Measurements from ENCODE around the gene P2RX1. TPM values are rescaled to one million over a fixed set of nuclear protein-coding genes. Genes with fewer than 3 reads are reported as not detected.
A peak's percentile ranks its signal among the peaks of the same experiment; 100 is the strongest.

The P2RX1 gene
- total and polyA plus RNA-seq, 2 donors (not counting 1 experiment from before 2014, with no cell fraction given): 25.7 to 84.7 TPM

GRCh38 chr17:3961564-3962047, 45.3 kb upstream of the P2RX1 start:
- intact Hi-C loops (cut with micrococcal nuclease): loop anchor here (1.0 to 5.0 kb wide), 6 partner anchors 43 to 986 kb away; partner anchors contain the start of genes CAMKK1, CYB5D2, PFN1 and ZZEF1
- DNase-seq (peak; percentile 91), ATAC-seq (ENCODE audit: low read depth) (peak; percentile 62)
- Histone ChIP-seq H3K27me3 (replicated peaks in 1 of 4; ENCODE audit: control extremely low read depth in 1 of 4, control insufficient read depth in 3 of 4, insufficient read depth in 4 of 4, low read length in 3 of 4) (no peaks in the 10 kb centered on the region), H3K9me3 (ENCODE audit: control extremely low read depth in 1 of 3, control insufficient read depth in 2 of 3, insufficient read depth in 1 of 3, low read length in 2 of 3) (no peaks in the 10 kb centered on the region), H3K4me1 (ENCODE audit: control insufficient read depth in 2 of 2, insufficient read depth in 2 of 2, low read length in 2 of 2) (peaks cover 63 to 85% of the 10 kb centered on the region in 2 donors), H2AFZ (ENCODE audit: insufficient read depth, low read depth, low read length, poor library complexity, severe bottlenecking) (no peak overlapping the region), H3K4me3 (ENCODE audit: control extremely low read depth in 1 of 5, extremely low read depth in 1 of 5, insufficient read depth in 1 of 5, low read depth in 2 of 5, low read length in 4 of 5) (peak overlapping the region; percentile 84 to 98 (median 92)), H4K20me1 (ENCODE audit: control insufficient read depth, insufficient read depth, low read length, poor library complexity, severe bottlenecking) (peaks cover 67% of the 10 kb centered on the region), H3K4me2 (replicated peaks; ENCODE audit: low read depth, low read length, poor library complexity, severe bottlenecking) (peak overlapping the region; percentile 95), H3K79me2 (ENCODE audit: control insufficient read depth, insufficient read depth, low read length) (peaks cover 70% of the 10 kb centered on the region), H3K9ac (ENCODE audit: low read length) (peak overlapping the region; percentile 94), H3K27ac (ENCODE audit: low read length in 2 of 2) (peak overlapping the region; percentile 78 to 81), H3K36me3 (replicated peaks in 1 of 2; ENCODE audit: control extremely low read depth in 1 of 2, control insufficient read depth in 1 of 2, extremely low read depth in 1 of 2, insufficient read depth in 2 of 2, low read length in 1 of 2) (peaks cover 0 to 49% of the 10 kb centered on the region in 2 experiments)
- WGBS (ENCODE audit: insufficient coverage): 0% methylated on average over 3 of the region's 5 CpGs
- peak overlapping the region; percentile 96 for H3K27ac Mint-ChIP-seq
- CTCF ChIA-PET: interaction anchor here (0.8 to 12.2 kb wide), 7 partner anchors 9 to 116 kb away, joined by 3 to 157 read pairs (median 4); partner anchors contain the start of genes NCBP3 and P2RX1
- no peaks in the 10 kb centered on the region for H3K27me3 Mint-ChIP-seq
- POLR2A ChIA-PET: interaction anchor here (0.6 to 4.7 kb wide), 12 partner anchors 10 to 174 kb away, joined by 3 to 64 read pairs (median 4); partner anchors contain the start of gene P2RX1
- peaks cover 71% of the 10 kb centered on the region for H3K4me1 Mint-ChIP-seq
- no peaks in the 10 kb centered on the region for H3K9me3 Mint-ChIP-seq (ENCODE audit: insufficient read depth)
- peak overlapping the region; percentile 98 for H3K4me3 Mint-ChIP-seq
- no peak for TF ChIP-seq EZH2 (IDR thresholded peaks at IDR 0.05; ENCODE audit: borderline replicate concordance, insufficient read depth, low read depth, low read length, poor library complexity, severe bottlenecking)
- no peak for TF ChIP-seq CTCF (IDR thresholded peaks at IDR 0.05)

GRCh38 chr17:3960764-3961163, 44.5 kb upstream of the P2RX1 start:
- 77% methylated on average over 13 of the region's 14 CpGs for WGBS (ENCODE audit: insufficient coverage)
- Histone ChIP-seq H4K20me1 (ENCODE audit: control insufficient read depth, insufficient read depth, low read length, poor library complexity, severe bottlenecking) (peaks cover 75% of the 10 kb centered on the region), H2AFZ (ENCODE audit: insufficient read depth, low read depth, low read length, poor library complexity, severe bottlenecking) (no peak overlapping the region), H3K4me3 (ENCODE audit: control extremely low read depth in 1 of 5, extremely low read depth in 1 of 5, insufficient read depth in 1 of 5, low read depth in 2 of 5, low read length in 4 of 5) (peak overlapping the region in 4 of 5 experiments; percentile 86 to 98 (median 92)), H3K27me3 (replicated peaks in 1 of 4; ENCODE audit: control extremely low read depth in 1 of 4, control insufficient read depth in 3 of 4, insufficient read depth in 4 of 4, low read length in 3 of 4) (no peaks in the 10 kb centered on the region), H3K4me1 (ENCODE audit: control insufficient read depth in 2 of 2, insufficient read depth in 2 of 2, low read length in 2 of 2) (peaks cover 60 to 84% of the 10 kb centered on the region in 2 donors), H3K36me3 (replicated peaks in 1 of 2; ENCODE audit: control extremely low read depth in 1 of 2, control insufficient read depth in 1 of 2, extremely low read depth in 1 of 2, insufficient read depth in 2 of 2, low read length in 1 of 2) (peaks cover 0 to 56% of the 10 kb centered on the region in 2 experiments), H3K4me2 (replicated peaks; ENCODE audit: low read depth, low read length, poor library complexity, severe bottlenecking) (peak overlapping the region; percentile 95), H3K9me3 (ENCODE audit: control extremely low read depth in 1 of 3, control insufficient read depth in 2 of 3, insufficient read depth in 1 of 3, low read length in 2 of 3) (no peaks in the 10 kb centered on the region), H3K79me2 (ENCODE audit: control insufficient read depth, insufficient read depth, low read length) (peaks cover 78% of the 10 kb centered on the region), H3K27ac (ENCODE audit: low read length in 2 of 2) (peak overlapping the region; percentile 23 to 81), H3K9ac (ENCODE audit: low read length) (peak overlapping the region; percentile 94)
- ATAC-seq (ENCODE audit: low read depth) (no peak), DNase-seq (no peak)
- intact Hi-C loops (cut with micrococcal nuclease): loop anchor here (1.0 to 5.0 kb wide), 6 partner anchors 44 to 987 kb away; partner anchors contain the start of genes CAMKK1, CYB5D2, PFN1 and ZZEF1
- Mint-ChIP-seq H3K4me3 (peak overlapping the region; percentile 98), H3K27me3 (no peaks in the 10 kb centered on the region), H3K4me1 (peaks cover 73% of the 10 kb centered on the region), H3K27ac (peak overlapping the region; percentile 96), H3K9me3 (ENCODE audit: insufficient read depth) (no peaks in the 10 kb centered on the region)
- CTCF ChIA-PET: interaction anchor here (0.8 to 12.2 kb wide), 6 partner anchors 10 to 115 kb away, joined by 3 to 157 read pairs (median 10); partner anchors contain the start of genes NCBP3 and P2RX1
- POLR2A ChIA-PET: interaction anchor here (0.5 to 4.7 kb wide), 9 partner anchors 12 to 721 kb away, joined by 3 to 64 read pairs (median 4); partner anchors contain the start of gene P2RX1
- TF ChIP-seq EZH2 (IDR thresholded peaks at IDR 0.05; ENCODE audit: borderline replicate concordance, insufficient read depth, low read depth, low read length, poor library complexity, severe bottlenecking) (no peak), CTCF (IDR thresholded peaks at IDR 0.05) (no peak)
